OCI-M2 (cell line): Measurements from ENCODE around the gene SRD5A3.

Source experiments
- DNase-seq: peaks from one replicate; lab custom pipeline; 2025; ENCODE audit not compliant: unreplicated experiment; lab: John Stamatoyannopoulos, UW

SRD5A3 gene

GRCh38 chr4:55345980-55346850 is at the start of gene SRD5A3:
Gene SRD5A3, plus strand, starts transcription at chr4:55346242. Its CDS starts 95 bp downstream, at chr4:55346337.
- peak; percentile 37 for DNase-seq

- DNase-seq = no peak
Measured at GRCh38 chr4:55297346-55297745, 48.7 kb upstream of the SRD5A3 start.

GRCh38 chr4:55303760-55304165 is 42.3 kb upstream of the SRD5A3 start:
- no peak for DNase-seq

GRCh38 chr4:55304303-55304702 is 41.7 kb upstream of the SRD5A3 start:
- DNase-seq = no peak

- no peak for DNase-seq
Measured at GRCh38 chr4:55308071-55308470, 38.0 kb upstream of the SRD5A3 start.

GRCh38 chr4:55311792-55312488 is 34.1 kb upstream of the SRD5A3 start:
- peak; percentile 15 for DNase-seq

GRCh38 chr4:55312489-55313101 is 33.4 kb upstream of the SRD5A3 start:
- peak; percentile 14 for DNase-seq

- no peak for DNase-seq
Measured at GRCh38 chr4:55314141-55314820, 31.8 kb upstream of the SRD5A3 start.

GRCh38 chr4:55318175-55319129 is 27.6 kb upstream of the SRD5A3 start:
- no peak for DNase-seq

- DNase-seq = peak; percentile 45
Measured at GRCh38 chr4:55321707-55322264, 24.3 kb upstream of the SRD5A3 start.

- no peak for DNase-seq
Measured at GRCh38 chr4:55323375-55323774, 22.7 kb upstream of the SRD5A3 start.

GRCh38 chr4:55326629-55327028 is 19.4 kb upstream of the SRD5A3 start:
- no peak for DNase-seq

GRCh38 chr4:55329012-55329411 is 17.0 kb upstream of the SRD5A3 start:
- no peak for DNase-seq

GRCh38 chr4:55330241-55330640 is 15.8 kb upstream of the SRD5A3 start:
- DNase-seq = peak; percentile 11

GRCh38 chr4:55336138-55337034 is 9.7 kb upstream of the SRD5A3 start:
- no peak for DNase-seq

- DNase-seq = no peak
Measured at GRCh38 chr4:55337944-55338343, 8.1 kb upstream of the SRD5A3 start.

GRCh38 chr4:55338486-55338885 is 7.6 kb upstream of the SRD5A3 start:
- no peak for DNase-seq

GRCh38 chr4:55340266-55340665 is 5.8 kb upstream of the SRD5A3 start:
- no peak for DNase-seq

GRCh38 chr4:55343887-55344286 is 2.2 kb upstream of the SRD5A3 start:
- DNase-seq = no peak
